GM13976 (cell line): ENCODE measurements around the gene LMNB1.
"Not testable (repeated sequence)": the region's sequence is repeated elsewhere in the genome, so short reads cannot be mapped to it uniquely, and the experiment has no call there.

Source experiments
- DNase-seq: peaks from one replicate; pipeline ENCODE4 v3.0.0; 2012; ENCODE audit warnings: low spot score
- in situ Hi-C: fragments of 300-500 bp; cut with MboI; formaldehyde crosslinking; loops from one replicate; pipeline ENCODE4 v1.12.0; 2022; ENCODE audit warnings: low sequenced_read_pairs, mixed read lengths, inconsistent platforms; ENCODE audit not compliant: unreplicated experiment
- TF ChIP-seq, protein P1 (sequence below): IDR thresholded peaks from 2 replicates; pipeline ENCODE4 v1.5.1; 2012; ENCODE audit warnings: borderline replicate concordance, mild to moderate bottlenecking; ENCODE audit not compliant: insufficient read depth; ENCODE audit errors: extremely low read depth, missing control alignments, control extremely low read depth

The LMNB1 gene

DNA sequence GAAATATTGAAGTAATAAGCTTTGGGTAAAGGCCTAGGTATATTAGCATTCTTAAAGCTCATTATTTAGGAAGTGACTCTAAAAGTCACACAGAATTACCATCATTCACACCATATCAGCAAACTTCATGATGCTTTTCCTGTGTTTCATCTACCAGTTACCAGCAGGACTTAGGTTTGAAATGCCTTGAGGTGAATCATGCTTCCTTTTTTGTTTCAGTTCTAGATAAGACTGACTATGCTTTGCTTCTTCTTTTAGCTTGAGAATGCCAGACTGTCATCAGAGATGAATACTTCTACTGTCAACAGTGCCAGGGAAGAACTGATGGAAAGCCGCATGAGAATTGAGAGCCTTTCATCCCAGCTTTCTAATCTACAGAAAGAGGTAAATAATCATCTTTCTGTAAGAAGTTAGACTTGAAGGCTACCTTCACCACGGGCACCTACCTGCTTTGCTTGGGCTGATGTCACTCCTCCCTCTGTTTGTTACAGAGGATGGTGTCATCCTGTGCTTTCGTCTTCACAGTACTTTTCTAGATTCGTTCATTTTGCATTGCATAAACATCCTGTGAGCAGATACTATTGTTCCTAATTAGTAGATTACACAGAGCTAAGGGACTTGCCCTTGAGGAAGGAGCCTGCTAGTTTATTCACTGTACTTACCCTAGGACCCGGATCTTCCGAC lies 34.7 kb downstream of the LMNB1 start:
- in situ Hi-C loops = loop anchor here (25.0 kb wide), 1 partner anchor 474 kb away; no protein-coding TSS in a partner anchor
- TF ChIP-seq, protein P1, sequence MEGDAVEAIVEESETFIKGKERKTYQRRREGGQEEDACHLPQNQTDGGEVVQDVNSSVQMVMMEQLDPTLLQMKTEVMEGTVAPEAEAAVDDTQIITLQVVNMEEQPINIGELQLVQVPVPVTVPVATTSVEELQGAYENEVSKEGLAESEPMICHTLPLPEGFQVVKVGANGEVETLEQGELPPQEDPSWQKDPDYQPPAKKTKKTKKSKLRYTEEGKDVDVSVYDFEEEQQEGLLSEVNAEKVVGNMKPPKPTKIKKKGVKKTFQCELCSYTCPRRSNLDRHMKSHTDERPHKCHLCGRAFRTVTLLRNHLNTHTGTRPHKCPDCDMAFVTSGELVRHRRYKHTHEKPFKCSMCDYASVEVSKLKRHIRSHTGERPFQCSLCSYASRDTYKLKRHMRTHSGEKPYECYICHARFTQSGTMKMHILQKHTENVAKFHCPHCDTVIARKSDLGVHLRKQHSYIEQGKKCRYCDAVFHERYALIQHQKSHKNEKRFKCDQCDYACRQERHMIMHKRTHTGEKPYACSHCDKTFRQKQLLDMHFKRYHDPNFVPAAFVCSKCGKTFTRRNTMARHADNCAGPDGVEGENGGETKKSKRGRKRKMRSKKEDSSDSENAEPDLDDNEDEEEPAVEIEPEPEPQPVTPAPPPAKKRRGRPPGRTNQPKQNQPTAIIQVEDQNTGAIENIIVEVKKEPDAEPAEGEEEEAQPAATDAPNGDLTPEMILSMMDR = no peak
- peak; percentile 12 for DNase-seq

DNA sequence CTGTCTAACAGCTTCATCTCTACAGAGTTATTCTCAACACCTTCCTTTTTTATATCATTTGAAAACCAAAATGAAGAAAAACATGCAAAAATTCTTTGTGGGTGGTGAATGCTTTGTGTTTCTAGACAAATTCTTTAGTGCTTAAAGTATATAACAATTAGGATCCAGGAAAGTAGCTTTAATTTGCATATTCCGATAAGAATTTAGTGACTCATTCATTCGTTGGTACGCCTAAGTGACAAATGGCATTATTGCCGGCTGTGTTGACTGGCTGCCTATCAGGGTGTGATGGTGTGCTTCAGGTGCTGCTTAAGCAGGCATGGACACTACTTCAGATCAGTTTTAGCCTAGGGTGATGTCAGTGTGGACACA lies 35.2 kb downstream of the LMNB1 start:
- TF ChIP-seq, protein P1 = no peak
- DNase-seq = no peak

DNA sequence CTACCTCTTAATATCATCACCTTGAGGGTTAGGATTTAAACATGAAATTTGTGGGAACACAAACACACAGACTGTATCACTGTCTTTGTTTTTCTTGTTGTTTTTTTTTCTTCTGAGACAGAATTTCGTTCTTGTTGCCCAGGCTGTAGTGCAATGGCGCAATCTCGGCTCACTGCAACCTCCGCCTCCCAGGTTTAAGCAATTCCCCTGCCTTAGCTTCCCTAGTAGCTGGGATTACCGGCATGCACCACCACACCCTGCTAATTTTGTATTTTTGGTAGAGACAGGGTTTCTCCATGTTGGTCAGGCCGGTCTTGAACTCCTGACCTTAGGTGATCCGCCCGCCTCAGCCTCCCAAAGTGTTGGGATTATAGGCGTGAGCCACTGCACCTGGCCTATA lies 36.9 kb downstream of the LMNB1 start:
- in situ Hi-C loops = loop anchor here (25.0 kb wide), 1 partner anchor 476 kb away; no protein-coding TSS in a partner anchor

More for the DNA sequence above, 35.2 kb downstream of the LMNB1 start:
- in situ Hi-C loops = loop anchor here (25.0 kb wide), 1 partner anchor 475 kb away; no protein-coding TSS in a partner anchor

DNA sequence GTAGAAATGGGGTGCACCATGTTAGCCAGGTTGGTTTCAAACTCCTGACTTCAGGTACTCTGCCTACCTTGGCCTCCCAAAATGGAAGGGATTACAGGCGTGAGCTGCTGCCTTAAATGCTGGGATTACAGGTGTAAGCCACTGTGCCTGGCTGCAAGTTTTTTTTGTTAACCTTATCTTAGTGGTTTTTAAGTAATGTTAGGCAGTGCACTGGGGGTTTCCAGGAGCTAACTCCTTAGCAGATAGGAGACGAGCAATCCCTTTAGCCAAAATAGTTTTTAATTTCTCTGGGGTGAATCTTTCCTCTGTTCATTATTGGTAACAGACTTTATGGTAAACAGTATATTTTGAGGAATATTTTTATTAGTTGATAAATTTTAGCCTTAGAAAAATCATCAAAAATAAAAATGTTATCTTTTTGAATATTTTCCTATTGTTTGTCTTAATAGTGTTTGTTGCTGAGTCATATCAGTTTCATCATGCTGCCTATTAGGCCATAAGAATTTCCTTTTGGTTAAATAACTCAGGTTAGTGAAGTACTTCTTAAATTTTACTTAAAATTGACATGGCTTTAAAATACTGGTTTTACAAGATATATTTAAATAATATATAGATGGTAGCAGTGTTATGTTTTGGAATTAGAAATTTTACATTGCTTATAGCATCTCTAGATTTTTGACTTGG lies 37.9 kb downstream of the LMNB1 start:
- in situ Hi-C loops = loop anchor here (25.0 kb wide), 1 partner anchor 478 kb away; no protein-coding TSS in a partner anchor
- TF ChIP-seq, protein P1 = no peak
- no peak for DNase-seq

More for the DNA sequence above, 36.9 kb downstream of the LMNB1 start:
- DNase-seq = not testable (repeated sequence)

DNA sequence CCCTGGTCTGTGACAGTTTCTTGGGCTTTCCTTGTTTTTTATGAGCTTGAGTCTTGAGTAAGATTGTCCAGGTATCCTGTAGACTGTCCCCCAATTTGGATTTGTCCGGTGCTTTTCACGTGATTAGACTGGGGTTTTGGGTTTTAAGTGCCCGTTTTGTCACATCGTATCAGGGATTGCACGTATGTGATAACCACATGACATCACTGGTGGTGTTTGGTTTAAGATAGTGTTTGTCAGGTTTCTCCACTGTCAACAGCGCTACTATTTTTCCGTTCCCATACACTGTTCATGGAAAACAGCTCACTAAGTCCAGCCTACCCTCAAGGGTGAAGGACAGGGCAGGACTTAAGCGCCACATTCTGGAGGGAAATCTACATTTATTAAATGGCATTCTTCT lies 39.7 kb downstream of the LMNB1 start:
- no peak for DNase-seq
- TF ChIP-seq, protein P1 = no peak
- in situ Hi-C loops = loop anchor here (25.0 kb wide), 1 partner anchor 479 kb away; no protein-coding TSS in a partner anchor

DNA sequence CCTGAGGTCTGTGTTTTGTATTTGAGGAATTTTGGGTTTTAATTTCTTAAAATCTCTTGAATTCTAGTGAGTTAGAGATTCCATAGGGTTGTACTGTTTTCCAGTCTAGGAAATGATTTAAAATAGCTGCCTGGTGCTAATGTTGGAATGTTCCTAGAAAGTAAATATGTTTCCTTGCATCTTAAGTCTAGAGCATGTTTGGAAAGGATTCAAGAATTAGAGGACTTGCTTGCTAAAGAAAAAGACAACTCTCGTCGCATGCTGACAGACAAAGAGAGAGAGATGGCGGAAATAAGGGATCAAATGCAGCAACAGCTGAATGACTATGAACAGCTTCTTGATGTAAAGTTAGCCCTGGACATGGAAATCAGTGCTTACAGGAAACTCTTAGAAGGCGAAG lies 41.8 kb downstream of the LMNB1 start:
- DNase-seq = no peak
- in situ Hi-C loops = loop anchor here (25.0 kb wide), 1 partner anchor 481 kb away; no protein-coding TSS in a partner anchor
- TF ChIP-seq, protein P1 = no peak

DNA sequence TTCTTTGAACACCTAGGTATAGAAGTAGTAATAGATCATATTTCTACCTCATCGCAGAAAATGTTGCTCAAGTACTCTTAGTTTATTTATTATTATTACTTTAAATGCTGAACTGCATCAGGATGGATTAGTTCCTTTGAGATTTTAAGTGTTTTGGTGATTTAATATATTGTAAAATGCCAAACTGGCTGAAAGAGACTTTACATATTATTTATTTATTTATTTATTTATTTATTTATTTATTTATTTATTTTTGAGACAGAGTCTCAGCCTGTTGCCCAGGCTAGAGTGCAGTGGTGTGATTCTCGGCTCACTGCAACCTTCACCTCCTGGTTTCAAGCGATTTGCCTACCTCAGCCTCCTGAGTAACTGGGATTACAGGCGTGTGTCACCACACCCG lies 42.3 kb downstream of the LMNB1 start:
- in situ Hi-C loops = loop anchor here (25.0 kb wide), 1 partner anchor 482 kb away; no protein-coding TSS in a partner anchor
- DNase-seq = no peak
- TF ChIP-seq, protein P1 = no peak
